A673 (cell line): Measurements from ENCODE around the gene C8B.

Experiments
- EZH2 ChIP-seq: fragments of 200-600 bp; sonication (generic); IDR thresholded peaks from 2 replicates; pipeline ENCODE4 v1.6.1; 2017; ENCODE audit warnings: borderline replicate concordance, low read depth, mild to moderate bottlenecking, mixed read lengths, antibody characterized with exemption, low read length; ENCODE audit not compliant: poor library complexity, severe bottlenecking
- TF ChIP-seq, protein P1 (sequence below): fragments of 300-800, 200-600 bp; sonication (generic); conservative IDR thresholded peaks from 2 replicates; pipeline ENCODE4 v1.5.1; 2017; ENCODE audit warnings: low read depth, mild to moderate bottlenecking, antibody characterized with exemption, low read length, moderate library complexity, mixed read lengths

DNA sequence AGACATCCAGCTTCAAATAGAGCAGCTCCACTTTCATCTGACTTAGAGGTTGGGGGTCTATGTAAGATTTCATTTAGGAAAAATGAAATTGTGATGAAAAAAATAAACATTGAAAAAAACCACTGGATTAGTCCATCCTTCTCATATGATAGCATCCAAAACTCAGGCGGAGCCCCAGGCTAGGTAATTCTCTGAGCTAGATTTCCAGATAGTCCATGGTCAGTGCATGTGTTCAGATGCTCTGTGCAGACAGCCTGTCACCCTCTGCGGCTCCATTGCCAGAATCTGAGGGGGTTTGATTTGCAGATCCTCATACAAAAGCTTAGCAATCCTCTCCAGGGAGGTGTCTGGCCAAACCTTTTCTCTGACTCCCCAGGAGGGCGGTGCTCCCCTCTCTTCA lies 49.2 kb downstream of the C8B start:
- TF ChIP-seq, protein P1, sequence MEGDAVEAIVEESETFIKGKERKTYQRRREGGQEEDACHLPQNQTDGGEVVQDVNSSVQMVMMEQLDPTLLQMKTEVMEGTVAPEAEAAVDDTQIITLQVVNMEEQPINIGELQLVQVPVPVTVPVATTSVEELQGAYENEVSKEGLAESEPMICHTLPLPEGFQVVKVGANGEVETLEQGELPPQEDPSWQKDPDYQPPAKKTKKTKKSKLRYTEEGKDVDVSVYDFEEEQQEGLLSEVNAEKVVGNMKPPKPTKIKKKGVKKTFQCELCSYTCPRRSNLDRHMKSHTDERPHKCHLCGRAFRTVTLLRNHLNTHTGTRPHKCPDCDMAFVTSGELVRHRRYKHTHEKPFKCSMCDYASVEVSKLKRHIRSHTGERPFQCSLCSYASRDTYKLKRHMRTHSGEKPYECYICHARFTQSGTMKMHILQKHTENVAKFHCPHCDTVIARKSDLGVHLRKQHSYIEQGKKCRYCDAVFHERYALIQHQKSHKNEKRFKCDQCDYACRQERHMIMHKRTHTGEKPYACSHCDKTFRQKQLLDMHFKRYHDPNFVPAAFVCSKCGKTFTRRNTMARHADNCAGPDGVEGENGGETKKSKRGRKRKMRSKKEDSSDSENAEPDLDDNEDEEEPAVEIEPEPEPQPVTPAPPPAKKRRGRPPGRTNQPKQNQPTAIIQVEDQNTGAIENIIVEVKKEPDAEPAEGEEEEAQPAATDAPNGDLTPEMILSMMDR, result no peak
- no peak for TF ChIP-seq EZH2
